Measurements from ENCODE around the gene ATRIP. TPM values are rescaled to one million over a fixed set of nuclear protein-coding genes. Genes with fewer than 3 reads are reported as not detected.

Gene ATRIP
- polyA plus RNA-seq, 1 donor from 2014 or later, result 11.1 TPM

DNA sequence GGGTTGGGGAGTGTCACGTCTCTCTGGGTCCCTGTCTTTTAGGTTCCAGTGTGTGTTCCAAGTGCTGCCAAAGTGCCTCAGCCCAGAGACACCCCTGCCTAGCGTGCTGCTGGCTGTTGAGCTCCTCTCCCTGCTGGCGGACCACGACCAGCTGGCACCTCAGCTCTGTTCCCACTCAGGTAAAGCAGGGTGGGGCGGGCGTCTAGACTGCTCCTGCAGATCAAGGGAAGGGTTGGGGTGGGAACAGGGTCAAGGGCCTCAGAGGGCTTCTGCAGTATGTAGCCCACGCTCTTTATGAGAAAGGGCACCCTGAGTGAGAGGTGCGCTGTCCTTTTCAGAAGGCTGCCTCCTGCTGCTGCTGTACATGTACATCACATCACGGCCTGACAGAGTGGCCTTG, 17.2 kb downstream of the ATRIP start:
- no peaks in the 10 kb centered on the region for H3F3A ChIP-seq (ENCODE audit: insufficient read depth, low read length, poor library complexity, severe bottlenecking)
- TF ChIP-seq MXI1 (conservative IDR thresholded peaks at IDR 0.05; ENCODE audit: poor library complexity, severe bottlenecking), result no peak
- no peak for TF ChIP-seq SMC3 (conservative IDR thresholded peaks at IDR 0.05; ENCODE audit: poor library complexity)
- no peak for TF ChIP-seq TAF1 (IDR thresholded peaks at IDR 0.05; ENCODE audit: low read depth)
- TF ChIP-seq, protein P1, sequence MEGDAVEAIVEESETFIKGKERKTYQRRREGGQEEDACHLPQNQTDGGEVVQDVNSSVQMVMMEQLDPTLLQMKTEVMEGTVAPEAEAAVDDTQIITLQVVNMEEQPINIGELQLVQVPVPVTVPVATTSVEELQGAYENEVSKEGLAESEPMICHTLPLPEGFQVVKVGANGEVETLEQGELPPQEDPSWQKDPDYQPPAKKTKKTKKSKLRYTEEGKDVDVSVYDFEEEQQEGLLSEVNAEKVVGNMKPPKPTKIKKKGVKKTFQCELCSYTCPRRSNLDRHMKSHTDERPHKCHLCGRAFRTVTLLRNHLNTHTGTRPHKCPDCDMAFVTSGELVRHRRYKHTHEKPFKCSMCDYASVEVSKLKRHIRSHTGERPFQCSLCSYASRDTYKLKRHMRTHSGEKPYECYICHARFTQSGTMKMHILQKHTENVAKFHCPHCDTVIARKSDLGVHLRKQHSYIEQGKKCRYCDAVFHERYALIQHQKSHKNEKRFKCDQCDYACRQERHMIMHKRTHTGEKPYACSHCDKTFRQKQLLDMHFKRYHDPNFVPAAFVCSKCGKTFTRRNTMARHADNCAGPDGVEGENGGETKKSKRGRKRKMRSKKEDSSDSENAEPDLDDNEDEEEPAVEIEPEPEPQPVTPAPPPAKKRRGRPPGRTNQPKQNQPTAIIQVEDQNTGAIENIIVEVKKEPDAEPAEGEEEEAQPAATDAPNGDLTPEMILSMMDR (IDR thresholded peaks at IDR 0.05; ENCODE audit: poor library complexity, severe bottlenecking), result no peak
- no peak for TF ChIP-seq EP300 (conservative IDR thresholded peaks at IDR 0.05; ENCODE audit: poor library complexity, severe bottlenecking)
- TF ChIP-seq, protein P2, sequence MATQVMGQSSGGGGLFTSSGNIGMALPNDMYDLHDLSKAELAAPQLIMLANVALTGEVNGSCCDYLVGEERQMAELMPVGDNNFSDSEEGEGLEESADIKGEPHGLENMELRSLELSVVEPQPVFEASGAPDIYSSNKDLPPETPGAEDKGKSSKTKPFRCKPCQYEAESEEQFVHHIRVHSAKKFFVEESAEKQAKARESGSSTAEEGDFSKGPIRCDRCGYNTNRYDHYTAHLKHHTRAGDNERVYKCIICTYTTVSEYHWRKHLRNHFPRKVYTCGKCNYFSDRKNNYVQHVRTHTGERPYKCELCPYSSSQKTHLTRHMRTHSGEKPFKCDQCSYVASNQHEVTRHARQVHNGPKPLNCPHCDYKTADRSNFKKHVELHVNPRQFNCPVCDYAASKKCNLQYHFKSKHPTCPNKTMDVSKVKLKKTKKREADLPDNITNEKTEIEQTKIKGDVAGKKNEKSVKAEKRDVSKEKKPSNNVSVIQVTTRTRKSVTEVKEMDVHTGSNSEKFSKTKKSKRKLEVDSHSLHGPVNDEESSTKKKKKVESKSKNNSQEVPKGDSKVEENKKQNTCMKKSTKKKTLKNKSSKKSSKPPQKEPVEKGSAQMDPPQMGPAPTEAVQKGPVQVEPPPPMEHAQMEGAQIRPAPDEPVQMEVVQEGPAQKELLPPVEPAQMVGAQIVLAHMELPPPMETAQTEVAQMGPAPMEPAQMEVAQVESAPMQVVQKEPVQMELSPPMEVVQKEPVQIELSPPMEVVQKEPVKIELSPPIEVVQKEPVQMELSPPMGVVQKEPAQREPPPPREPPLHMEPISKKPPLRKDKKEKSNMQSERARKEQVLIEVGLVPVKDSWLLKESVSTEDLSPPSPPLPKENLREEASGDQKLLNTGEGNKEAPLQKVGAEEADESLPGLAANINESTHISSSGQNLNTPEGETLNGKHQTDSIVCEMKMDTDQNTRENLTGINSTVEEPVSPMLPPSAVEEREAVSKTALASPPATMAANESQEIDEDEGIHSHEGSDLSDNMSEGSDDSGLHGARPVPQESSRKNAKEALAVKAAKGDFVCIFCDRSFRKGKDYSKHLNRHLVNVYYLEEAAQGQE (IDR thresholded peaks at IDR 0.05; ENCODE audit: borderline replicate concordance), result no peak
- no peak for TF ChIP-seq RAD21 (conservative IDR thresholded peaks at IDR 0.05)
- TF ChIP-seq EZH2 (IDR thresholded peaks at IDR 0.05; ENCODE audit: borderline replicate concordance, insufficient read depth, low read length, poor library complexity, severe bottlenecking), result no peak
- TF ChIP-seq POLR2AphosphoS5 (IDR thresholded peaks at IDR 0.05), result no peak
- no peaks in the 10 kb centered on the region for H4K20me1 ChIP-seq (ENCODE audit: insufficient read depth)
- no peaks in the 10 kb centered on the region for H3K27me3 ChIP-seq (ENCODE audit: insufficient read depth, low read depth, low read length)
- H3K36me3 ChIP-seq (ENCODE audit: insufficient read depth, low read length), result peaks cover 11% of the 10 kb centered on the region
- no peaks in the 10 kb centered on the region for H3K9me3 ChIP-seq (ENCODE audit: low read length)
- no peak overlapping the region for H3K27ac ChIP-seq (ENCODE audit: low read length)
- no peak overlapping the region for H3K4me2 ChIP-seq (ENCODE audit: low read length)
- H3K4me3 ChIP-seq (ENCODE audit: low read length), result no peak overlapping the region
- no peak overlapping the region for H3K9ac ChIP-seq (ENCODE audit: low read length)
- H3K9me2 ChIP-seq (ENCODE audit: insufficient read depth, low read length), result no peaks in the 10 kb centered on the region
- H3K79me2 ChIP-seq (replicated peaks; ENCODE audit: insufficient read depth, low read length), result no peaks in the 10 kb centered on the region
- H2AFZ ChIP-seq (ENCODE audit: low read depth, low read length), result no peak overlapping the region

DNA sequence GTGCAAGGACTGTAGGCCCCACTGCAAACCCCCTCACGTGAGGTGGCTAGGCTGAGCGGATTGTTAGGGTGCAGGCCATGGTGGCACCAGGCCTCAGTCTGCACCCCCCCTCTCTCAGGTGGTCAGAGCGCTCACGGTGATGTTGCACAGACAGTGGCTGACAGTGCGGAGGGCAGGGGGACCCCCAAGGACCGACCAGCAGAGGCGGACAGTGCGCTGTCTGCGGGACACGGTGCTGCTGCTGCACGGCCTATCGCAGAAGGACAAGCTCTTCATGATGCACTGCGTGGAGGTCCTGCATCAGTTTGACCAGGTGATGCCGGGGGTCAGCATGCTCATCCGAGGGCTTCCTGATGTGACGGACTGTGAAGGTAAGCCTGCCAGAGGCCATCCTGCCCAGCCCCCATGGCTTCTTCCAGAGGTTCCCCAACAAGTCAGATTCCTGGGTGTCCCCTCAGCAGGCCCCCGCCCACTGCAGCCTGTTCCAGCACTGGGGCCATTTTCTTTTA, 18.2 kb downstream of the ATRIP start:
- H3K79me2 ChIP-seq (replicated peaks; ENCODE audit: insufficient read depth, low read length), result no peaks in the 10 kb centered on the region
- H3K4me2 ChIP-seq (ENCODE audit: low read length), result no peak overlapping the region
- no peak overlapping the region for H3K9ac ChIP-seq (ENCODE audit: low read length)
- no peak overlapping the region for H3K4me3 ChIP-seq (ENCODE audit: low read length)
- TF ChIP-seq EP300 (conservative IDR thresholded peaks at IDR 0.05; ENCODE audit: poor library complexity, severe bottlenecking), result no peak
- TF ChIP-seq MXI1 (conservative IDR thresholded peaks at IDR 0.05; ENCODE audit: poor library complexity, severe bottlenecking), result no peak
- TF ChIP-seq, protein P2 (IDR thresholded peaks at IDR 0.05; ENCODE audit: borderline replicate concordance), result no peak
- no peak for TF ChIP-seq SMC3 (conservative IDR thresholded peaks at IDR 0.05; ENCODE audit: poor library complexity)
- TF ChIP-seq EZH2 (IDR thresholded peaks at IDR 0.05; ENCODE audit: borderline replicate concordance, insufficient read depth, low read length, poor library complexity, severe bottlenecking), result no peak
- no peak for TF ChIP-seq TAF1 (IDR thresholded peaks at IDR 0.05; ENCODE audit: low read depth)
- no peak for TF ChIP-seq RAD21 (conservative IDR thresholded peaks at IDR 0.05)
- TF ChIP-seq POLR2AphosphoS5 (IDR thresholded peaks at IDR 0.05), result no peak
- TF ChIP-seq, protein P1 (IDR thresholded peaks at IDR 0.05; ENCODE audit: poor library complexity, severe bottlenecking), result no peak
- no peaks in the 10 kb centered on the region for H3F3A ChIP-seq (ENCODE audit: insufficient read depth, low read length, poor library complexity, severe bottlenecking)
- H3K27me3 ChIP-seq (ENCODE audit: insufficient read depth, low read depth, low read length), result no peaks in the 10 kb centered on the region
- no peaks in the 10 kb centered on the region for H3K9me3 ChIP-seq (ENCODE audit: low read length)
- no peak overlapping the region for H2AFZ ChIP-seq (ENCODE audit: low read depth, low read length)
- peaks cover under 1% of the 10 kb centered on the region for H3K36me3 ChIP-seq (ENCODE audit: insufficient read depth, low read length)
- H4K20me1 ChIP-seq (ENCODE audit: insufficient read depth), result no peaks in the 10 kb centered on the region
- no peaks in the 10 kb centered on the region for H3K9me2 ChIP-seq (ENCODE audit: insufficient read depth, low read length)
- no peak overlapping the region for H3K27ac ChIP-seq (ENCODE audit: low read length)

Data from neural cell (in vitro differentiated cells).